GM12892 (cell line): ENCODE results near the gene MAGEA8.

Source experiments
- POLR2A ChIP-seq: IDR thresholded peaks from 2 replicates; pipeline ENCODE4 v1.6.1; 2011; ENCODE audit warnings: low read depth, low read length, control low read depth
- POLR2AphosphoS5 ChIP-seq: IDR thresholded peaks from 2 replicates; pipeline ENCODE4 v1.6.1; 2011; ENCODE audit warnings: low read depth, low read length, control low read depth

GRCh38 chrX:149865390-149865789, 15.6 kb upstream of the MAGEA8 start:
- TF ChIP-seq POLR2A (no peak), POLR2AphosphoS5 (no peak)
